Measurements from ENCODE around the gene XIAP.

DNA sequence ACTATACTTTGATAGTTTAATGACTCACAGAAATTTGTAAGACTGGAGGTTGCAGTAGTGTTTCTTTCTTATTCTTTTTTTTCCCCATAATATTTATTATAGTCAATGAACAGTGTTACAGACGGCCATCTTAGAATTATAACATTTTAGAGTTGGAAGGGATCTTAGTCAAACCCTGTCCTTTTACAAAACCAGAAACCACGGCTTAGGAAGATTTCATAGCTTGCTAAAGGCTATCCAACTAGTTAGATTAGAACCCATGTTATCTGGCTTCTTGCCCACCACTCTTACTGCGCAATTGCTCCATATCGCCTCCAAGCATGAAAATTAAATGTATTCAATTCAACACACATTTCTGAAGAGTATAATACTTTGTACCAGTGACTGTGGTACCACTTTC lies 1.1 kb downstream of the XIAP start:
- TF ChIP-seq GABPA (IDR thresholded peaks at IDR 0.05; ENCODE audit: low read depth) (no peak), POLR2AphosphoS5 (IDR thresholded peaks at IDR 0.05; ENCODE audit: low read depth) (no peak)
